Measurements from ENCODE around the gene SHOX.

The SHOX gene

GRCh38 chrX:689983-690382 is 59.4 kb downstream of the SHOX start:
- H3K4me3 ChIP-seq (ENCODE audit: low read length): no peak overlapping the region
- no peaks in the 10 kb centered on the region for H3K27me3 ChIP-seq (ENCODE audit: control insufficient read depth, insufficient read depth, low read length)

GRCh38 chrX:694800-695199 is 64.2 kb downstream of the SHOX start:
- Histone ChIP-seq H3K4me3 (ENCODE audit: low read length) (no peak overlapping the region), H3K9ac (ENCODE audit: low read length) (no peak overlapping the region)

More at GRCh38 chrX:689983-690382, 59.4 kb downstream of the SHOX start:
- no peaks in the 10 kb centered on the region for H3K36me3 ChIP-seq (ENCODE audit: control insufficient read depth, insufficient read depth, low read length)
- no peaks in the 10 kb centered on the region for H3K4me1 ChIP-seq (ENCODE audit: control insufficient read depth, insufficient read depth, low read length)
- no peak overlapping the region for H3K9ac ChIP-seq (ENCODE audit: low read length)
- no peak overlapping the region for H3K27ac ChIP-seq (ENCODE audit: low read depth, low read length)

GRCh38 chrX:698206-698605 is 67.6 kb downstream of the SHOX start:
- Histone ChIP-seq H3K27ac (ENCODE audit: low read depth, low read length) (no peak overlapping the region), H3K36me3 (ENCODE audit: control insufficient read depth, insufficient read depth, low read length) (no peaks in the 10 kb centered on the region), H3K4me3 (ENCODE audit: low read length) (no peak overlapping the region), H3K9ac (ENCODE audit: low read length) (no peak overlapping the region), H3K27me3 (ENCODE audit: control insufficient read depth, insufficient read depth, low read length) (no peaks in the 10 kb centered on the region), H3K4me1 (ENCODE audit: control insufficient read depth, insufficient read depth, low read length) (no peaks in the 10 kb centered on the region)

More at GRCh38 chrX:694800-695199, 64.2 kb downstream of the SHOX start:
- Histone ChIP-seq H3K27ac (ENCODE audit: low read depth, low read length) (no peak overlapping the region), H3K27me3 (ENCODE audit: control insufficient read depth, insufficient read depth, low read length) (no peaks in the 10 kb centered on the region), H3K36me3 (ENCODE audit: control insufficient read depth, insufficient read depth, low read length) (no peaks in the 10 kb centered on the region), H3K4me1 (ENCODE audit: control insufficient read depth, insufficient read depth, low read length) (no peaks in the 10 kb centered on the region)

- Histone ChIP-seq H3K36me3 (ENCODE audit: control insufficient read depth, insufficient read depth, low read length) (no peaks in the 10 kb centered on the region), H3K4me3 (ENCODE audit: low read length) (no peak overlapping the region), H3K27me3 (ENCODE audit: control insufficient read depth, insufficient read depth, low read length) (no peaks in the 10 kb centered on the region), H3K27ac (ENCODE audit: low read depth, low read length) (no peak overlapping the region), H3K4me1 (ENCODE audit: control insufficient read depth, insufficient read depth, low read length) (no peaks in the 10 kb centered on the region), H3K9ac (ENCODE audit: low read length) (no peak overlapping the region)
Observed at GRCh38 chrX:700936-701335, 70.3 kb downstream of the SHOX start.

GRCh38 chrX:701673-702072 is 71.1 kb downstream of the SHOX start:
- Histone ChIP-seq H3K9ac (ENCODE audit: low read length) (no peak overlapping the region), H3K4me1 (ENCODE audit: control insufficient read depth, insufficient read depth, low read length) (no peaks in the 10 kb centered on the region), H3K27me3 (ENCODE audit: control insufficient read depth, insufficient read depth, low read length) (no peaks in the 10 kb centered on the region), H3K4me3 (ENCODE audit: low read length) (no peak overlapping the region), H3K36me3 (ENCODE audit: control insufficient read depth, insufficient read depth, low read length) (no peaks in the 10 kb centered on the region), H3K27ac (ENCODE audit: low read depth, low read length) (no peak overlapping the region)

GRCh38 chrX:703466-703865 is 72.9 kb downstream of the SHOX start:
- Histone ChIP-seq H3K4me1 (ENCODE audit: control insufficient read depth, insufficient read depth, low read length) (no peaks in the 10 kb centered on the region), H3K36me3 (ENCODE audit: control insufficient read depth, insufficient read depth, low read length) (no peaks in the 10 kb centered on the region), H3K9ac (ENCODE audit: low read length) (no peak overlapping the region), H3K4me3 (ENCODE audit: low read length) (no peak overlapping the region), H3K27ac (ENCODE audit: low read depth, low read length) (no peak overlapping the region), H3K27me3 (ENCODE audit: control insufficient read depth, insufficient read depth, low read length) (no peaks in the 10 kb centered on the region)

- H3K9ac ChIP-seq (ENCODE audit: low read length): no peak overlapping the region
- no peaks in the 10 kb centered on the region for H3K36me3 ChIP-seq (ENCODE audit: control insufficient read depth, insufficient read depth, low read length)
- no peak overlapping the region for H3K4me3 ChIP-seq (ENCODE audit: low read length)
- H3K27ac ChIP-seq (ENCODE audit: low read depth, low read length): no peak overlapping the region
- H3K27me3 ChIP-seq (ENCODE audit: control insufficient read depth, insufficient read depth, low read length): no peaks in the 10 kb centered on the region
- H3K4me1 ChIP-seq (ENCODE audit: control insufficient read depth, insufficient read depth, low read length): no peaks in the 10 kb centered on the region
Observed at GRCh38 chrX:703866-704265, 73.3 kb downstream of the SHOX start.

Data from rectal smooth muscle tissue (tissue), 1 donor.